PC-3 (cell line): ENCODE data around the gene ATXN7L2.

Experiments
- EZH2 ChIP-seq: fragments of 300-600 bp; sonication (generic); IDR thresholded peaks from one replicate; pipeline ENCODE4 v1.6.1; 2017; ENCODE audit warnings: antibody characterized with exemption, mild to moderate bottlenecking, low read length; ENCODE audit not compliant: unreplicated experiment
- EZH2phosphoT487 ChIP-seq: fragments of 300-600 bp; sonication (generic); IDR thresholded peaks from 2 replicates; pipeline ENCODE4 v1.6.1; 2018; ENCODE audit warnings: mild to moderate bottlenecking, antibody characterized with exemption, low read length, borderline replicate concordance
- TF ChIP-seq, protein P1 (sequence below): fragments of 300-600 bp; sonication (generic); conservative IDR thresholded peaks from 2 replicates; pipeline ENCODE4 v1.5.1; 2017; ENCODE audit warnings: antibody characterized with exemption, low read depth, mild to moderate bottlenecking, low read length

DNA sequence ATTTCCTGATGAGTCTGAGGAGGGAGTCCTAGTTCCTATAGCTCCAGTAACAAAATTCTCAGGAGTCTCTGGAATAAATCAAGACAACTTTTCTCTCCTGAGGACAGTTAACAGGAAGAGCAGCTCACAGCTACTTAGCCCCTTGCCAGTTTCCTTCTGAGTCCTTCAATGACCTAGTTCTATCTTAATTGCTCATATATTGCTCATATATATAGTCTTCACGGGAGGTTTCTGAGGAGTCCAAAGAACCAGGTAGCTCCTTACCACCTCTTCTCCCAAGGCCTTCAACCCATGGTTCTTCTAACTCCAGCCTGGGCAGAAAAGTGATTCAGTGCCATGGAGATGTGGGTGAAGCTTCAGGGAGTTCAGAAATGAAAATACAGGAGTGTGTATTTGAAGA lies 21.3 kb downstream of the ATXN7L2 start:
- TF ChIP-seq, protein P1, sequence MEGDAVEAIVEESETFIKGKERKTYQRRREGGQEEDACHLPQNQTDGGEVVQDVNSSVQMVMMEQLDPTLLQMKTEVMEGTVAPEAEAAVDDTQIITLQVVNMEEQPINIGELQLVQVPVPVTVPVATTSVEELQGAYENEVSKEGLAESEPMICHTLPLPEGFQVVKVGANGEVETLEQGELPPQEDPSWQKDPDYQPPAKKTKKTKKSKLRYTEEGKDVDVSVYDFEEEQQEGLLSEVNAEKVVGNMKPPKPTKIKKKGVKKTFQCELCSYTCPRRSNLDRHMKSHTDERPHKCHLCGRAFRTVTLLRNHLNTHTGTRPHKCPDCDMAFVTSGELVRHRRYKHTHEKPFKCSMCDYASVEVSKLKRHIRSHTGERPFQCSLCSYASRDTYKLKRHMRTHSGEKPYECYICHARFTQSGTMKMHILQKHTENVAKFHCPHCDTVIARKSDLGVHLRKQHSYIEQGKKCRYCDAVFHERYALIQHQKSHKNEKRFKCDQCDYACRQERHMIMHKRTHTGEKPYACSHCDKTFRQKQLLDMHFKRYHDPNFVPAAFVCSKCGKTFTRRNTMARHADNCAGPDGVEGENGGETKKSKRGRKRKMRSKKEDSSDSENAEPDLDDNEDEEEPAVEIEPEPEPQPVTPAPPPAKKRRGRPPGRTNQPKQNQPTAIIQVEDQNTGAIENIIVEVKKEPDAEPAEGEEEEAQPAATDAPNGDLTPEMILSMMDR, result no peak
- TF ChIP-seq EZH2phosphoT487, result no peak
- no peak for TF ChIP-seq EZH2
